ENCODE results near the gene AHR. TPM values are rescaled to one million over a fixed set of nuclear protein-coding genes. Genes with fewer than 3 reads are reported as not detected.

The AHR gene
- polyA plus RNA-seq, 1 donor from 2014 or later = 2.4 TPM

- no peak overlapping the region for H3K4me2 ChIP-seq (ENCODE audit: low read length)
- no peaks in the 10 kb centered on the region for H3K9me3 ChIP-seq (ENCODE audit: low read length)
- H3K36me3 ChIP-seq (ENCODE audit: insufficient read depth, low read length) = no peaks in the 10 kb centered on the region
- H2AFZ ChIP-seq (ENCODE audit: low read depth, low read length) = no peak overlapping the region
- no peak overlapping the region for H3K4me3 ChIP-seq (ENCODE audit: low read length)
- no peak for TF ChIP-seq POLR2AphosphoS5 (IDR thresholded peaks at IDR 0.05)
- no peaks in the 10 kb centered on the region for H3K27me3 ChIP-seq (ENCODE audit: insufficient read depth, low read depth, low read length)
- H3K27ac ChIP-seq (ENCODE audit: low read length) = no peak overlapping the region
- H3K79me2 ChIP-seq (replicated peaks; ENCODE audit: insufficient read depth, low read length) = no peaks in the 10 kb centered on the region
- H3K9ac ChIP-seq (ENCODE audit: low read length) = no peak overlapping the region
- H3F3A ChIP-seq (ENCODE audit: insufficient read depth, low read length, poor library complexity, severe bottlenecking) = no peaks in the 10 kb centered on the region
- H3K9me2 ChIP-seq (ENCODE audit: insufficient read depth, low read length) = no peaks in the 10 kb centered on the region
- H4K20me1 ChIP-seq (ENCODE audit: insufficient read depth) = no peaks in the 10 kb centered on the region
Measured at GRCh38 chr7:17336168-17336567, 37.7 kb downstream of the AHR start.

DNA sequence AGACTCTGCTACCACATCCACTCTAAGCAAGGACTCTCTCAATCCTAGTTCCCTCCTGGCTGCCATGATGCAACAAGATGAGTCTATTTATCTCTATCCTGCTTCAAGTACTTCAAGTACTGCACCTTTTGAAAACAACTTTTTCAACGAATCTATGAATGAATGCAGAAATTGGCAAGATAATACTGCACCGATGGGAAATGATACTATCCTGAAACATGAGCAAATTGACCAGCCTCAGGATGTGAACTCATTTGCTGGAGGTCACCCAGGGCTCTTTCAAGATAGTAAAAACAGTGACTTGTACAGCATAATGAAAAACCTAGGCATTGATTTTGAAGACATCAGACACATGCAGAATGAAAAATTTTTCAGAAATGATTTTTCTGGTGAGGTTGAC lies 40.7 kb downstream of the AHR start:
- no peaks in the 10 kb centered on the region for H3K36me3 ChIP-seq (ENCODE audit: insufficient read depth, low read length)
- no peaks in the 10 kb centered on the region for H3K27me3 ChIP-seq (ENCODE audit: insufficient read depth, low read depth, low read length)
- H3K4me3 ChIP-seq (ENCODE audit: low read length) = no peak overlapping the region
- no peak for TF ChIP-seq REST (IDR thresholded peaks at IDR 0.05; ENCODE audit: borderline replicate concordance)
- TF ChIP-seq CTCF (IDR thresholded peaks at IDR 0.05; ENCODE audit: poor library complexity, severe bottlenecking) = no peak
- TF ChIP-seq TAF1 (IDR thresholded peaks at IDR 0.05; ENCODE audit: low read depth) = no peak
- no peak for TF ChIP-seq SMC3 (conservative IDR thresholded peaks at IDR 0.05; ENCODE audit: poor library complexity)
- no peak for TF ChIP-seq EZH2 (IDR thresholded peaks at IDR 0.05; ENCODE audit: borderline replicate concordance, insufficient read depth, low read length, poor library complexity, severe bottlenecking)
- no peak for TF ChIP-seq RAD21 (conservative IDR thresholded peaks at IDR 0.05)
- no peak for TF ChIP-seq POLR2AphosphoS5 (IDR thresholded peaks at IDR 0.05)
- no peak for TF ChIP-seq EP300 (conservative IDR thresholded peaks at IDR 0.05; ENCODE audit: poor library complexity, severe bottlenecking)
- no peak for TF ChIP-seq MXI1 (conservative IDR thresholded peaks at IDR 0.05; ENCODE audit: poor library complexity, severe bottlenecking)
- H3K9ac ChIP-seq (ENCODE audit: low read length) = no peak overlapping the region
- H4K20me1 ChIP-seq (ENCODE audit: insufficient read depth) = no peaks in the 10 kb centered on the region
- H3F3A ChIP-seq (ENCODE audit: insufficient read depth, low read length, poor library complexity, severe bottlenecking) = no peaks in the 10 kb centered on the region
- no peaks in the 10 kb centered on the region for H3K9me3 ChIP-seq (ENCODE audit: low read length)
- no peak overlapping the region for H3K4me2 ChIP-seq (ENCODE audit: low read length)
- H2AFZ ChIP-seq (ENCODE audit: low read depth, low read length) = no peak overlapping the region
- no peaks in the 10 kb centered on the region for H3K9me2 ChIP-seq (ENCODE audit: insufficient read depth, low read length)
- no peak overlapping the region for H3K27ac ChIP-seq (ENCODE audit: low read length)
- no peaks in the 10 kb centered on the region for H3K79me2 ChIP-seq (replicated peaks; ENCODE audit: insufficient read depth, low read length)

- no peak overlapping the region for H2AFZ ChIP-seq (ENCODE audit: low read depth, low read length)
- no peaks in the 10 kb centered on the region for H3F3A ChIP-seq (ENCODE audit: insufficient read depth, low read length, poor library complexity, severe bottlenecking)
- TF ChIP-seq EZH2 (IDR thresholded peaks at IDR 0.05; ENCODE audit: borderline replicate concordance, insufficient read depth, low read length, poor library complexity, severe bottlenecking) (no peak), MXI1 (conservative IDR thresholded peaks at IDR 0.05; ENCODE audit: poor library complexity, severe bottlenecking) (no peak), TAF1 (IDR thresholded peaks at IDR 0.05; ENCODE audit: low read depth) (no peak), POLR2AphosphoS5 (IDR thresholded peaks at IDR 0.05) (no peak)
- H3K9me2 ChIP-seq (ENCODE audit: insufficient read depth, low read length) = no peaks in the 10 kb centered on the region
- no peak overlapping the region for H3K27ac ChIP-seq (ENCODE audit: low read length)
- H3K4me3 ChIP-seq (ENCODE audit: low read length) = no peak overlapping the region
- H3K9me3 ChIP-seq (ENCODE audit: low read length) = no peaks in the 10 kb centered on the region
- H3K9ac ChIP-seq (ENCODE audit: low read length) = no peak overlapping the region
- H3K4me2 ChIP-seq (ENCODE audit: low read length) = no peak overlapping the region
- H3K27me3 ChIP-seq (ENCODE audit: insufficient read depth, low read depth, low read length) = no peaks in the 10 kb centered on the region
- H3K36me3 ChIP-seq (ENCODE audit: insufficient read depth, low read length) = no peaks in the 10 kb centered on the region
- H4K20me1 ChIP-seq (ENCODE audit: insufficient read depth) = no peaks in the 10 kb centered on the region
- H3K79me2 ChIP-seq (replicated peaks; ENCODE audit: insufficient read depth, low read length) = no peaks in the 10 kb centered on the region
Measured at GRCh38 chr7:17339952-17340351, 41.5 kb downstream of the AHR start.

All from neural cell (in vitro differentiated cells).